Islet of Langerhans (tissue), 1 donor: Measurements from ENCODE around the gene RAD51B.

Experiments
- FAIRE-seq: peaks from one replicate; lab custom pipeline; 2011; peaks lifted over from hg19 to GRCh38; lab: Jason Lieb, UNC

The RAD51B gene

DNA sequence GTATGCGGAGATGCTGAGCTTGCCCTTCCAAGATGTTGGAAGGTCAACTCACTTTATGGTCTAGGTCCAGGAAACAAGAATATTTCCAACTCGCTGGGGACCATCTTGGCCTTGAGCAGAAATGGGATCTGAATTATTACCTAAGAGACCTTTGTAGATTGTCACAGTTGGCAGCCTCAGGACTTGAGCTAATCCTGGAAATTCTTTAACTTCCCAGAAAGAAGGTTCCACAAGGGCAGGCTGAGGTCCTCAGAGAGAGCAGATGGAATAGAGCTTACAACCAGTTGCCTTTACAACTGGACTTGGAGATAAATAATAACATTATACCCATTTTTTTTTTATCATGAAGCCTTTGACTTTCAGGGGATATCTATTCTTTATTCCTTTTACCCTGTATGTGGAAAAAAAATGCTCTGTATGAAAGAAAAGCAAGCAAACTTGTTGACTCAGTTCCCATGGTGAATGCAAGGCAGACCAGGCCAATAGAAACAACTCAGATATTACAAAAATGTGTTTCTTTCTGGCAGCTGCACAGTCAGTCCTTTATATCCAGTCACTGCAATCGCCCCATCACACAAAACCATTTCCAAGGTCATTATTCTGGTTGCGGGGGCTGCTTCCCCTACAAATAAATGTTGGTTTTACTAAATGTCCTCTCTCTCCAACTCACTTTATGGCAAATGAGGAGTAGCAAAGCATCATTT is 571.9 kb downstream of the RAD51B start:
- FAIRE-seq = no peak

DNA sequence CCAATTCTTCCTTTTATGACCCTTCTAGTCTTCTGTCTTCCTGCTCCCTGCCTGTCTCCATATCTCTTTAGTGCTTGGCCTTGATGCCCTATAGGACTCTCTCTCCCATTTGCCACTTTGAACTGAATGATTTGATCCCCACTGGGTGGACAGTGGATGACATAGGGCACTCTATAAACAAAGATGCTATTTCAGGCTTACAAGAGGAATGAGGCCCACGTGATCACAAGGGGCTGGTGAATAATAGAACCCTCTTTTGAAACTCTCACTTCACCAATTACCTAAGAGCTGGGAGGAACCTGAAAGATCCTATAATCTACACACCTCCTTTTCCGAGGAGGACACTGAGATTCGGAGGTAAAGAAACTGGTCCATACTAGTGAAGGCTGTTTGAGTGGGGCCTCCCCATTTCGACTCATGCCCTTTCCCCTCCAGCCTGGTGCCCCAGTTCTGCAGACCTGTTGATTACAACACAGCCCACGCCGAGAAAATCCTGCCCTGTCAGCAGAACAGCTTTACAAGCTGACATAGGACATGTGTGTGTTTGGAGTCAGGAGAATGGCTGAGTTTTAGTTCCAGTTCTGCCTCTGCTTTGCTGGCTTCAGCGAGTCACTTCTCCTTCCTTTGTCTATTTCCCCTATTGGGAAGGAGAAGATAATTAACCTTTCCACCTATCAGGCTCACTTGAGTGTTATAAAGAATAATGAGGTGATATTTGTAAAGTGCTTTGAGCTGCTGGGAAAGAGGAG is 573.0 kb downstream of the RAD51B start:
- no peak for FAIRE-seq

DNA sequence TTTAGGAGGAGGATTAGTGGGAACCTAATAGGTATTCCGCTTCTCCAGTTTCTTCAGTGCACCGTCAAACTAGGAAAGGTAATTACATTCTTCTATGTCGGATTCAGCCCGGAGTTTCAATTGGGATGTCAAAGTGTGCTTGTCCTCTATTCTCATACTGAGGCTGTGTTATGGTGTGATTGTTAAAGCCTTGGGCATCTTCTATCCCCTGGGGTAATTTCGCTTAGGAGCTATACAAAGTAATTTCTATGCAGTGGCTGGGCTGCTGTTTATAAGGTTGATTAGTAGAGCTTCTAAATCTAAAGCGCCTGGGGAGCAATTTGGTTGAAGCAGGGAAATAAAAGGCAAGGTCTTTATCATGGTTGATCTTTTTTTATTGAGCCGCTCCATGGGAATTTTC is 573.7 kb downstream of the RAD51B start:
- FAIRE-seq = no peak

DNA sequence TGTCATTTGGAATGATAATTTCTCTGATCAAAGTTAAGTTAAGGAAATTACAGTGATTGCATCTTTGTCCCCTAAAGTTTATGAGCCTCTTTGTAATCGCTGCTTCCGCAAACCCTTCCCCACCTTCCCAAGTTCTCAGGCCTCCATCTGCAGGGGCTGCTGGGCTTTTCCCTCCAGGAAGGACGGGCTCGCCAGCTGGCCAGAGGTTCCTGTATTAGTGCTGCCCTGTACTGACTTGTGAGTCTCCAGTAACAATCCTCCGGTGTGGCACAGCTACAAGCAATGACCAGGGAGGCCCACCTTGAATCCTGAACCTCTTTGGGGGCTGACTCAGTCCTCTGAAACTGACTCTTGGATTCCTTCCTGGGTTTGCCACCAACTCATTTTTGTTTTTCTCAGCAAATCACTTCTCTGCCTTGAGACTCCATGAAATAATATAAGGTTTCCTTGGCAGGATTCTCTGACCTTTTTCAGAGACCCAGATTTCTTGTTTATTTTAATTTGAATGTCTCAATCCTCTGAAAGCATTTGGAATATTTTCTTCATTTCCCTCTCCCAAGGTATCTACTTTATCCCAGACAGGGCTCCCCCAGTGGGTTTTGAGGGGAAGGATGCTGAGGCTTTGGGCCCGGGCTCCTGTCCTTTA is 574.7 kb downstream of the RAD51B start:
- FAIRE-seq = no peak

DNA sequence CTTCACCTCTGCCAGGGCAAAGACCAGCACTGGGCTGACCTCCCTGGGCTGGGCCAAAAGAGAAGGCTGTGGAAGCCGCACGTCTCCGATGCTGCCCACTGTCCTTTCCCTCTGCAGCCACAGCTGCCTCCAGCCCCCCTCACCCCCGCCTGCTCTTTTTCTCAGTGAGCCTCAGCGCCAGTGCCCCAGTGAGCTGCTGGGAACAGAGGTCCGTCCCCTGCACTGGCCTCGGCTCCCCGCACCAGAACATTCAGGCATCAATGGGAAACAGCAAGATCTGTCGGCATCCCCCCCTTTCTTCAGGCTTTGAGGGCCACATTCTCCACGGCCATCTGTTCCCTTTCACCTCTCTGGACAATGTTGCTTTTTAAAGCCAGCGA is 575.2 kb downstream of the RAD51B start:
- no peak for FAIRE-seq

DNA sequence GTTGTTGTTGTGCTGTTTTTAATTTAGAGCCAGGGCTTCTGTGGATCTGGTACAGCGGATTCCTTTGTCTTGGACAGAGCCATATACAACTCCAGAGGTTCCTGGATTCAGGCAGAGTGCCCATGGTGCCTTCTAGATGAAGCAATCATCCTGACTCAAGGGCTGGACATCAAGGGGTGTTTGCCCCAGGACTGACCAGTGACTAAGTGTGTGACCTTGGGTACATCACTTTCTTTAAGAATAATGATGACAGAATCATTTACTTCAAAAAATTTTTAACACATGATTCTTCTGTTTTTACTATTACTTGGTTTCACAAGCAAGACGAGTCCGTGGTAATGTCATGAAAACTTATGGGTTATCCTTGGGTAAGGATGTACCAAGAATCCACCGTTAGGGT is 576.0 kb downstream of the RAD51B start:
- no peak for FAIRE-seq

DNA sequence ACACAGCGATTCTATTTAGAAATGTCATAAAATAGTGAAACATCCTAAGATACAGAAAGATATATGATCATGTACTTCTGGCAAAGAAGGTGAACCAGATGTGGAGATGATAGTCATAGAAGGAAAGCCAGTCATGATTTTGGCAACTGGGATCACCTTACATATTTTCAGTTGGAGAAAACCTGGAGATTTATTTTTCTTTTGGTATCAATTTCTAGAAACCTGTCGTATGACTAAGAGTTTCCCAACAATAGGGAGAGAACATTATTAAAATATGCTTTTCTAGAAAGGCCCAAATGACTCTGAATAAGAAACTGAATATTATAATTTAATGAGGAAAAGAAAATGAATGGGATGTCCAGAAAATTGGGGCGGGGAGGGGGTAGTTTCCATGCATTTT is 576.9 kb downstream of the RAD51B start:
- no peak for FAIRE-seq

DNA sequence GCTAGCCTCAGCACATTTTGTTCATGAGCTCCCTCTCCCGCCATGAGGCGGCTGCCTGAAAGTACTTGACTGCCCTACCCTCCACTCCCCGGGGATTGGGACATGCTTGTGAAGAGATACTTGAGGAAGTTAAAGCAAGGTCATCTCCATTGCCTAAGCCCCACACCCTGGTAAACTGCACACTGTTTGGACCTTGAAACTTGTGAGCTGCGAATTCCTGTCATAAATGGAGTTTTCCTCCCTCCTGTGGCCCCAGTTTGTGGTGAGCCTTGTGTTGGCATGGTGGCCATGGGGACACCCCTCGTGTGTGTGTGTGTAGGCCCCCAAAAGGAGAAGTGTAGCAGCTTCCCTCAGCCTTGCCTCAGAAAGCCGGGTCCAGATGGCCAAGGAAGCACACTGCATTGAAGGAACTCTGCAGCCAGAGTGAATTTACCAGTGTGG is 577.8 kb downstream of the RAD51B start:
- no peak for FAIRE-seq

DNA sequence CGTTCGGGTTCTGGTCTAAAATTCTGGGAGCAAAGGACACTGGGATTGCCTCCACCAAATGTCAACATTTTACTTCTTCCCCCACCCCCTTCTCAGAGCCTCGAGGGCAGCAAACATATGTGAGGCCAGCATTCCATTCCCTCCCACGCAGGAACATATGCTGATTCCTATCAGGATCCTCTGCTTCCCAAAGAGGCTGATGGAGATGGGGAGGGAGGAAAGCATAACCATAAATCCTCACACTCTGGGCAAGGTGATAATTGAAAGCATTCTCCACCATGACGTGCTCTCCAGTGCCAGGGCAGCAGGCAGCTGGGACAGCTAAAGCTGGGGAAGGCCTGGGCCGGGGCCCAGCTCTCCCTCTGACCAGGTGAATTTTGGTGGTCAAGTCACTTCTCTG is 578.2 kb downstream of the RAD51B start:
- no peak for FAIRE-seq

DNA sequence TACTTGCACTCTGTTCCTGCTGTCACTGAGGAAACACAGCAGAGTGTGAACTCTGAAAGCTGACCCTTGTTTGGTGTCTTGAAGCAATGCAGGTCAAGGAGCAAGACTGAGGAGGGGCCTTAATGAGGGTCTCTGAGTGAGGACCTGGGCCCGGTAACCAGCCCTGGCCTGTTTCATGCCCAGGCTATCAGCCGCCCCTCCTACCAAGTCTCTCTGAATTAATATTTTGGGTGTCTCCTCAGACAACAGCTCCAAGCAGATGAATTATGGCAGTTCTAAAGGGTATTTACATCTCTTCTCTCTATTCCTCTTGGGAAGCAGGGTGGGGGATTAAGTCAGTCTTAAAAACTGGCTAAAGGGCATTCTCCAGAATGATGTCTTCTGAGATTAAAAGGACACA is 578.8 kb downstream of the RAD51B start:
- FAIRE-seq = no peak

DNA sequence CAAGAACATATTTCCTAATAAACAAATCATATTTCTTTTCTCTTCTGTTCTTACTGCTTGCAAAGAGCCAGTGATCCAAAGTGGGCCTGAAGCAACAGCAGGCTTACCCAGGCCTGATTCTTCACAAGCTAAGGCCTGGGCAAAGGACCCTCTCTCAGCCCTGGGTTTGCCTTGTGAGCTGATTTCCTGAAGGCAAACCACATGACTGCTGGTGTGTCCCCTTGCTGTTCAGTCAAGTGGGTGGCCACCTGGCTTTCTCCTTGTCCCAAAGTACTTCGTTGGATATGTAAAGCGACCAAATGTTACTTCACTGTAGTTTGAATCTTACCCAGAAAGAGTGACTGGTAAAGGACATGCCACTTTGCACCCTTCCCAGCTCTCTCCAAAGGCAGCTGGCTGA is 580.4 kb downstream of the RAD51B start:
- no peak for FAIRE-seq

DNA sequence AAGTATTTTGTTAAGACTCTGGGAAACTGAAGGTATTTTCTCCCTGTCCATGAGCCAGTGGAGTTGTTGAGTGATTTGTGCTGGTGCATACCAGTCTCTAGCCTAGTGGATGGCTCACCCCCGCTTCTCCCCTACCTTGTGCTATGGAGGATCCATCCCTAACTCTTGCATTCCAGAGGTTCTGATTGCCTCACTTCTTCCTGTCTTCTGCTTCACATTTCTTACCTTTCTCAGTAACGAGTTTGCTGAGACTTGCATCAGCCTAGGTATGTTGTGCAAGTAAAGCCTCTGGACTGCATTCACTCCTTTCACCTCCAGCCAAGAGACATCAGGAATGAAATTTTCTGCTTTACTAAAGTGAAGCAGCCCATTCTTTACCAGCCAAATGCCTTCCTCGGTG is 581.7 kb downstream of the RAD51B start:
- no peak for FAIRE-seq

DNA sequence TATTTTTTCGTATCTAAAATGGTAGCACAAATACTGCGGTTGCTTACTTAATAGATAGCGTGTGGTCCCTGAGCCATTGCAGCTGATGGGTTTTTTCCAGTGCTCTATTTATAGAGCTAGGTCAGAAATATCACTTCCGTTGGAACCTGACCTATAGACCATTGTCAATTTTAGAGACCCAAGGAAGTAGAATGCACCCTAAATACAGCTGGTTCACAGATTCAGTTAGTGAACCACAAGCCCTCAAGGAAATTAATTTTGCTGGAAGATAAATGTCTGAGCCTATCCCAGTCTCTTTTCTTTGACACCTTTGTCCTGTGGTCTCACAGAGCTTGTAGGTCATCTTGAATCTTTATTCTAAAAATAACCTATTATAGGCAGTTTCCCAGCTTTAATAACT is 582.3 kb downstream of the RAD51B start:
- FAIRE-seq = no peak

DNA sequence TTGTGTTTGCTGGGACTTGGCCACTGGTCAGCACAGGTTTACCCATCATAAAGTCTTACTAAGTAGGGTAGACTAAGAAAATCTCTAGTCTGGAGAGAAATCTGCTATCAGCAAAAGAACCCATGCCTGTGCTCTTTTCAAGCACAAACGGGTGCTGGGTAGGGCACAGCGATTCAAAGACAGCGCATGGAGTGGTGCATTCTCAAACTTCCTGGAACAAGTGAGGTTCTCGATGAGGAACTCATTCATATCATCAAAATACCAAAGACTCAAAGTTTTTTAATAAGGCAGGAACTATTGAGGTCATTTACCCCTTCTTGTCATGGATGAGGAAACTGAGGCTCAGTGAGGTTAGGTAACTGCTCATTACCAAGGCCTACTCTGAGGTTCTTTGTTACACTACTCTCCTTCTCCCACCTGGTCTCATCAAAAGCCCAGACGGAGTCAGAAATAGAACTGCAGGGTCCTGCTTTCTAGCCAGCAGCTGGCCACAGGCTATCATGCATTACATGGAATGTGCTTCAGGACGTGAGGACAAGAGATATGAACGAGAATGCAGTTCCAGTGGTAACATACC is 583.0 kb downstream of the RAD51B start:
- FAIRE-seq = no peak

DNA sequence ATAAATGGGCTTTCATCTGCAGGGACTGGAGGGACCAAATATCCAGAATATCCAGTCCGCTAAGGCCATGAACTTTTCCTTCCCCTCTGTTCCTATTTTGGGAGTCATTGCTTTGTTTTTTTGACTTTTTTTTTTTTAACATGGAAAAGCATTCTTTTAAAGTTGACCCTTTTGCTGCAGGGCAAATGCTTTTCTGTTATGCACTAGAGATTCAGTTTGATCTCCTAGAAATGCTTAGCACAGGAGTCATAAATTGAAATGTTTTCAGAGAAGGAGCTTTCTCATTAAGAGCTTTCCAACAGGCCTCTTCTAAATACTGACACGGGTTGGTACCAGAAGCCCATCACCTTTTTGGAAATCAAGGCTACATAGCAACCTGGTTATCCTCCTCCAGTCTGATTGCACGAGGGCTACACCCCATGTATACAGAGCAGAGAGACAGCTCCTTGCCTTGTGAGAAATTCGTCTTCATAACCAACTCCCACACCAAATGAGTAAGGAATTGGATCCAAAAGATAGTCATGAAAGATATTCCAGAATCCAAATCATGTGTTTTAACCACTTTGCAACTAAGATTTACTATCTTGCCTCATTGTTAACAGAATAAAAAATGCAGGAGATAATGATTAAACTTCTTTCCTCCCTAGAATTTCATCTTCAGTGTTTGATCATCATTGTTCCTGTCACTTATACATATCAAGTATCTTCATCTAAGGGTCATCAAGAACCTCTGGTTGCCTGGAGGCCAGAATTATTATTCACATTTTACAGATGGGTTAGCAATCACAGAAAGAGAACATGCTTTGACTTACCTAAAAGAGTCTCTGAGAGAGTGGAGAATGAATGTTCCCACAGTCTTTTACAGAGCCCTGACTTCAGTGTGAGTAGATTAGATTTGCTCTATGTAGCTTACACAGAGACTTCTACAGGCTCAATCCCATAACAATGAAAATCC is 583.9 kb downstream of the RAD51B start:
- FAIRE-seq = no peak

DNA sequence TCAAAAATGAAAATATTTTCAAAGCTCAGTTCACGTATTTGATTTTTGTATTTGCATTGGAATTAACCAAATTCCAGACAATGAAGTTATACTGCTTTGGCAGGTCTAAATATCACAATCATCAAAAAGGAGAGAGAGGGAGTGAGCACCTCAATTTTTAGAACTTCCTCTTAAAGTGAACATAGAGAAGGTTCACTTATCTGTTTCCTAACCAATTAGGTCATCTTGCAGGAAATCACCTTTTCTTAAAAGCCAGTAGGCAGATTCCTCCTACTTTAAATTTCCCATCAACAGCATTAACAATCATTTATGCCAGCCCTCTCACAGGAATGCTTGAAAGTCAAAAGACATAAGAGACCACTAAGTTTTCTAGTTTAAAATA is 584.6 kb downstream of the RAD51B start:
- no peak for FAIRE-seq

DNA sequence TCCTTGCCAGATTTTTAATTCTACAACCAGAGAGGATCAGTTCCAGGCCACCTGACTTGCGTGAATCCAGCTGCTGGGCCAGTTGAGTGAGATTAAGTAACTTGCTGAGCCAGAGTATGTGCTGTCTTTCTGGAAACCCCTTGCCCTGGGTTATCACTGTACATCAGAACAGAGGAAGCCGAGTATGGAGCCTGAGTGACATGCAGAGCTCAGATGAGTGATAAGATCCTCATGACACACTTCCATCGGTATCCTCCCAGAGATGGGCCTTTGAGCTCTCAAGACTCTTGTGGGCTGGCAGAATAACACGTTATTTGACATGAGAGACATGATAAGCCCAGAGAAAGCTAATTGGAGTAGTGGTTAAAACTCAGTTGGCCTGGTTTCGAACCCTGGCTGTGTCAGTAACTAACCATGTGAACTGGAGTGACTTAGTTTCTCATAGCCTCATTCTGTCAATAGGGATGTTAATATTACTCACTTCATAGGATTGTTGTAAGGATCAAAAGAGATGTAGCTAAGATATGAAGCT is 585.1 kb downstream of the RAD51B start:
- no peak for FAIRE-seq

DNA sequence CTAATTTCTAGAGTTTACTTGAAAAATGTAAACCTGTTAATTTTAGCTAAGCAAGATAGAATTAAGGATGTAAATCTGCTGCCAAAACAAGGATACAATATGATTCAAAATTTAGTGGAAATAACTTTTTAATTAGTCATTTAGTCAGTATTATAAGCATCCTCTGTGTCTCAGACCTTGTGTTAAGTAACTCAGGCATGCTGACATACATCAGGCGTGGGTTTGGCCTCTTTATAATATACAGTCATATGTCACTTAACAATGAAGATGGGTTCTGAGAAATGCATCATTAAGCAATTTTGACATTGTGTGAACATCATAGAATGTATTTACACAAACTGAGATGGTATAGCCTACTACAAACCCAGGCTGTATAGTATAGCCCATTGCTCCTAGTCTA is 586.4 kb downstream of the RAD51B start:
- FAIRE-seq = no peak

DNA sequence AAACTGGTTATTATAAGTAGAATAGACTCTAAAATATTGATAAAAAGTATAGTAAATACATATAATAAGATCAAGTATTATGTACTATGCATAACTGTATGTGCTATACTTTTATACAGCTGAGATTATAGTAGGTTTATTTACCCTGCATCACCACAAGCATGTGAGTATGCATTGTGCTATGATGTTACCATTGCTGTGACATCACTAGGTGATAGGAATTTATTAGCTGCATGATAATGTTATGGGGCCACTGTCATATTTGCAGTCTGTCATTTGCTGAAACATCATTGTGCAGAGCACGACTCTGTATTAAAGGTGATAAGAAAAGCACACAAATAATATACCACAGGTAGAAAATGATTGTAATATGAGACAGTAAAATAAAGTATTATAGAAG is 587.7 kb downstream of the RAD51B start:
- no peak for FAIRE-seq

DNA sequence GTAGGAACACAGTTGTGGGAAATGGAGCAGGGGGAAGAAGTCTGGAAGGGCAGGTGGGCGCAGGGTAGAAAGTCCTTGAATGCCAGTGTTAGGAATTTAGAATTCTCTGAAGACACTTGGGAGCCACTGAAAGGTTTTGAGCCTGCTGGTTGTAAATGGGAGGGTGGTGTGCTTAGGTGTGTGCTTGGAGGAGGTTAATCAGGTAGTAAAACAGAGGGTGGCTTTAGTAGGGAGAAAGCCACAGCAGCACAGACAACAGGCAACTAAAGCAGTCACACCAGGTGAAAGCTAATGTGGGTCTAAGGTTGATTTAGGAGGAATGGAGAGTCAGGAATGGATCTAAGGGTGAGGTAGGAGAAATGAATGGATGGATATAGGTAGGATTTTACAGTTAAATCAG is 588.2 kb downstream of the RAD51B start:
- no peak for FAIRE-seq

DNA sequence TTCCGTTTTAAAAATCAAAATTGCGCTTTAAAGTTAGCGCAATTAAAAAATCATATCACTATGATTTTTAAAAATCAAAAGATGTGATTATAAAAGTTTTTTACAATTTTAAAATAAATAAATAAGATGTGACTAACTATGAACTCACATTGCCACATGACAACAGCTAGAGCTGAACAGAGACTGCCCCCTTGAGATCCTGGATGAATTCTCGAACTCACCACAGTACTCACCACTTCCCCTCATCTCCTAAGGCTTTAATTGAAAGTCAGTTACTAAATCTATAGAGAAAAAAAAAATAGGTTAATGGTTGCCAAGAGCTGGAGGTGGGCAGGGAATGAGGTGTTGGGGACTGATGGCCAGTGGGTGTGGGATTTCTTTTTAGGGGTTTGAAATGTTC is 589.1 kb downstream of the RAD51B start:
- no peak for FAIRE-seq

DNA sequence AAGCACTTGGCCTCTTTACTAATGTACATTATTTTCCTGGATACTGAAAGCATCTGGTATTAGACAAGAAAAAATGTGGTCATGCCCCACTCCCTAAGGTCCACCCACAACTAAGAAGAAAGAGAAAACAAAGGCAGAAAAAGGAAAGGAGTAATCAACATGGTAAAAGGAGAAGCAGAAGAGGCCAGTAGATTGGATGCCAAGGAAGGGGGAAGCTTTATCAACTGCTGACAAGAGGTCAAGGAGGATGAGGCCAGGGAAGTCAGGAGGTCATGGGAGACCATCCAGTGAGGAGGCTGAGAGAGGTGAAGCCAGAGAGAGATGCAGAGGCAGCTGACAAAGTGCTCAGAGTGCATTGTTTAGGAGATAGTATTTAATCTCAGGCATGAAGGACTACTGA is 589.8 kb downstream of the RAD51B start:
- no peak for FAIRE-seq
